NCI-H526 treated with DMSO at 0.1 percent for 48 hours (cell line): ENCODE measurements around the gene EWSR1.
"Not testable (repeated sequence)": the region's sequence is repeated elsewhere in the genome, so short reads cannot be mapped to it uniquely, and the experiment has no call there.

ENCODE experiments used
- DNase-seq: peaks from one replicate; lab custom pipeline; 2025; lab: John Stamatoyannopoulos, UW

EWSR1 gene

GRCh38 chr22:29267858-29268510, at the start of gene EWSR1, which contains the start of gene RHBDD3:
EWSR1 (plus strand) TSS chr22:29268268; CDS start chr22:29268337, 69 bp downstream.
RHBDD3 (minus strand) TSS chr22:29267981; CDS start chr22:29265626, 2,355 bp downstream.
- DNase-seq: peak; percentile 81

- DNase-seq: no peak
These were observed 49.2 kb upstream of the EWSR1 start for GRCh38 chr22:29218758-29219408.

- DNase-seq: not testable (repeated sequence)
These were observed 48.7 kb upstream of the EWSR1 start for GRCh38 chr22:29219409-29219782.

- no peak for DNase-seq
These were observed 48.0 kb upstream of the EWSR1 start for GRCh38 chr22:29219881-29220670.

GRCh38 chr22:29224121-29224858, 43.8 kb upstream of the EWSR1 start:
- no peak for DNase-seq

- no peak for DNase-seq
These were observed 43.1 kb upstream of the EWSR1 start for GRCh38 chr22:29224859-29225410.

GRCh38 chr22:29225422-29226090, 42.5 kb upstream of the EWSR1 start:
- DNase-seq: no peak

GRCh38 chr22:29226351-29226981, 41.6 kb upstream of the EWSR1 start:
- DNase-seq: no peak

- DNase-seq: no peak
These were observed 36.8 kb upstream of the EWSR1 start for GRCh38 chr22:29230972-29231875.

GRCh38 chr22:29231971-29232959, 35.8 kb upstream of the EWSR1 start:
- DNase-seq: no peak

GRCh38 chr22:29233277-29233877, 34.7 kb upstream of the EWSR1 start:
- DNase-seq: no peak

- not testable (repeated sequence) for DNase-seq
These were observed 27.6 kb upstream of the EWSR1 start for GRCh38 chr22:29240481-29240880.

GRCh38 chr22:29243874-29244446, 24.1 kb upstream of the EWSR1 start:
- no peak for DNase-seq

- DNase-seq: no peak
These were observed 23.1 kb upstream of the EWSR1 start for GRCh38 chr22:29244785-29245625.

GRCh38 chr22:29245626-29246385, 22.3 kb upstream of the EWSR1 start:
- DNase-seq: no peak

GRCh38 chr22:29247891-29248290, 20.2 kb upstream of the EWSR1 start:
- DNase-seq: not testable (repeated sequence)
